Spleen (tissue), 11 donors: ENCODE measurements around the gene ACER3. TPM values are rescaled to one million over a fixed set of nuclear protein-coding genes. Genes with fewer than 3 reads are reported as not detected.

Experiments
- DNase-seq: peaks from one replicate; pipeline ENCODE4 v3.0.0-alpha.2; 2020
- H3K27ac ChIP-seq, 8 donors: fragments of 200-600 bp; sonication (generic) in 7 of 8; 1 replicate in 4 of 8; 2 replicates in 4 of 8; pipeline versions ENCODE4 v1.5.0 to v1.8.0; 2016 to 2021; ENCODE audit warnings: inconsistent platforms in 4 of 8, mild to moderate bottlenecking in 4 of 8, moderate library complexity in 1 of 8
- H3K27me3 ChIP-seq, 7 donors: fragments of 200-600 bp; sonication (generic) in 6 of 7; replicated peaks in 1 of 7; 1 replicate in 4 of 7; 2 replicates in 3 of 7; pipeline versions ENCODE4 v1.5.0 to v1.8.0; 2016 to 2021; ENCODE audit warnings: inconsistent platforms in 3 of 7, mild to moderate bottlenecking in 1 of 7
- H3K36me3 ChIP-seq, 6 donors: fragments of 200-600 bp; sonication (generic) in 5 of 6; 1 replicate in 4 of 6; 2 replicates in 2 of 6; pipeline versions ENCODE4 v1.5.0 to v1.8.0; 2016 to 2021; ENCODE audit warnings: inconsistent platforms in 2 of 6
- H3K4me1 ChIP-seq, 6 donors: fragments of 200-600 bp; sonication (generic) in 5 of 6; 1 replicate in 3 of 6; 2 replicates in 3 of 6; pipeline versions ENCODE4 v1.5.0 to v1.8.0; 2016 to 2021; ENCODE audit warnings: inconsistent platforms in 3 of 6
- H3K4me3 ChIP-seq, 8 donors: fragments of 200-600 bp; sonication (generic) in 7 of 8; 1 replicate in 4 of 8; 2 replicates in 4 of 8; pipeline versions ENCODE4 v1.5.0 to v1.8.0; 2016 to 2021; ENCODE audit warnings: inconsistent platforms in 4 of 8, mild to moderate bottlenecking in 4 of 8, moderate library complexity in 2 of 8
- H3K9me3 ChIP-seq, 8 donors: fragments of 200-600 bp; sonication (generic) in 7 of 8; 1 replicate in 4 of 8; 2 replicates in 4 of 8; pipeline versions ENCODE4 v1.5.0 to v1.8.0; 2016 to 2021; ENCODE audit warnings: inconsistent platforms in 4 of 8
- POLR2A ChIP-seq, 3 donors: fragments of 450-650 bp; IDR thresholded peaks; one replicate each; pipeline ENCODE4 v1.5.1; 2017; ENCODE audit warnings: antibody characterized with exemption in 3 of 3, mild to moderate bottlenecking in 1 of 3
- POLR2AphosphoS5 ChIP-seq, 3 donors: sonication (generic); formaldehyde crosslinking; IDR thresholded peaks; one replicate each; pipeline ENCODE4 v1.5.1; 2017; ENCODE audit warnings: antibody characterized with exemption in 3 of 3
- WGBS, 5 donors: extraction: QIAGEN DNeasy Blood & Tissue Kit in 3 of 5; methylation state at CpG; one replicate each; pipeline versions ENCODE4 v1.1.5 to v1.1.7; 2013 to 2018; 5-methylcytosine and 5-hydroxymethylcytosine counted together
- intact Hi-C: fragments of 100-400 bp; cut with DNase I; formaldehyde crosslinking; loops from one replicate; pipeline ENCODE4 v1.15.0; 2023; ENCODE audit warnings: low total_unique reads
- polyA plus RNA-seq, 3 donors: library from polyadenylated mRNA; stranded (reverse); fragments of 200-250 nt; gene quantifications; one replicate each; pipeline ENCODE4 v1.2.1, GENCODE V29; 2013
- total RNA-seq, 7 donors: library from RNA; depleted of rRNA in 3 of 7; stranded (reverse); fragments of >200 nt in 3 of 7; fragmentation: NEBNext Ultra II Directional in 4 of 7; extraction: Animal tissue kit (Norgen Biotek cat#: 25700) in 4 of 7; gene quantifications; one replicate each; pipeline versions ENCODE4 v1.1.0 to v1.2.1, GENCODE V29; 2016 to 2021
- TF ChIP-seq, protein P1 (sequence below), 11 experiments: fragments of 200-600 bp in 7 of 11; fragments of 450-650 bp in 4 of 11; sonication (generic) in 4 of 11; IDR thresholded peaks in 8 of 11; conservative IDR thresholded peaks in 3 of 11; 1 replicate in 7 of 11; 2 replicates in 4 of 11; pipeline versions ENCODE4 v1.4.0 to v1.8.0; 2016 to 2021; ENCODE audit warnings: antibody characterized with exemption in 11 of 11, inconsistent platforms in 4 of 11, mild to moderate bottlenecking in 1 of 11
- donor health status: healthy with polysubstance abuse.
- donor health status: DM: no; HTN: no; CAD: no; lungs with moderate emphysema.
- donor health status: DM: no; HTN: no; CAD: no.
- donor health status: Bipolar disorder and iron deficiency.
- donor health status: healthy.
- donor health status: DM: no; HTN: no; CAD: no.
- donor health status: DM: yes; HTN: yes; CAD: no.

The ACER3 gene
- total and polyA plus RNA-seq, 10 donors = 2.9 to 52.2 (median 32.1) TPM

DNA sequence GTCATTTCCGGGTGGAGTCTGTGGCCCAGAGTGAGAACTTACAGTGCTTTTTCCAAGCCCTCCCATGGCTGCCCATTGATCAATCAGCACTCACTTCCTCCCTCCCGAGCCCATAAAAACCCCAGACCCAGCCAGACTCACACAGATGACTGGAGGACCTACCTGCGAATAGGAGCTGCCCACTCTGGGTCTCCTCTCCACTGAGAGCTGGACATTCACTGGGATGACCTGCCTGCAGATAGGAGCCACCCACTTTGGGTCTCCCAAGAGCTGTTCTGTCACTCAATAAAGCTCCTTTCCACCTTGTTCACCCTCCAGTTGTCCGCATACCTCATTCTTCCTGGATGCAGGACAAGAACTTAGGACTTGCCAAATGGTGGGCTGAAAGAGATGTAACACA lies 117.5 kb downstream of the ACER3 start:
- no peak for DNase-seq

DNA sequence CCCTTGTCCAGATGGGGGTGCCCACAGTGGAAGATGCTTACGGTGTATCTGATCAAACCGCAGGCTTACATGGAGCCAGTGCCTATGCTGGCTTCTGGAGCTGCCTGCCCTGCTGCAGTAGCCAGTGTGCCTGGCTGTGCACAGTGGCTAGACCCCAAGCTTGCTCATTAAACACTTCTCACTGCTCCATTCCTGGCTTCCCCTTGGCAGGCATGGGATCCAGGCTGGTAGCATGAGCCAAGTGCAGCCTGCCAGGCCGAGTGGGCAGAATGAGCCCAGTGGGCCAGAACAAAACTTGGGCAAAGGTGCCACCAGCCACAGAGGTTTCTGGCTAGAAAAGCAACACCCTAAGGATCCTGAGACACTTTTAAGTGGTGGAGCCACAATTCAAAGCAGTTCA lies 118.1 kb downstream of the ACER3 start:
- DNase-seq = no peak
- 92 to 100% (median 96%) methylated on average over 3 of the region's 3 CpGs for WGBS, 5 donors

More for the DNA sequence above, 117.5 kb downstream of the ACER3 start:
- Histone ChIP-seq H3K4me3 (no peak overlapping the region), H3K27ac (no peak overlapping the region), H3K9me3 (peaks cover 0 to 16% (median 13%) of the 10 kb centered on the region in 8 donors), H3K36me3 (peaks cover 0 to 37% (median 16%) of the 10 kb centered on the region in 6 donors), H3K4me1 (no peaks in the 10 kb centered on the region), H3K27me3 (no peaks in the 10 kb centered on the region)
- intact Hi-C loops = no loop called here
- 92 to 100% (median 99%) methylated on average over 3 to 4 of the region's 4 CpGs for WGBS, 5 donors
- TF ChIP-seq POLR2A (IDR thresholded peaks at IDR 0.05) = no peak
- TF ChIP-seq, protein P1, sequence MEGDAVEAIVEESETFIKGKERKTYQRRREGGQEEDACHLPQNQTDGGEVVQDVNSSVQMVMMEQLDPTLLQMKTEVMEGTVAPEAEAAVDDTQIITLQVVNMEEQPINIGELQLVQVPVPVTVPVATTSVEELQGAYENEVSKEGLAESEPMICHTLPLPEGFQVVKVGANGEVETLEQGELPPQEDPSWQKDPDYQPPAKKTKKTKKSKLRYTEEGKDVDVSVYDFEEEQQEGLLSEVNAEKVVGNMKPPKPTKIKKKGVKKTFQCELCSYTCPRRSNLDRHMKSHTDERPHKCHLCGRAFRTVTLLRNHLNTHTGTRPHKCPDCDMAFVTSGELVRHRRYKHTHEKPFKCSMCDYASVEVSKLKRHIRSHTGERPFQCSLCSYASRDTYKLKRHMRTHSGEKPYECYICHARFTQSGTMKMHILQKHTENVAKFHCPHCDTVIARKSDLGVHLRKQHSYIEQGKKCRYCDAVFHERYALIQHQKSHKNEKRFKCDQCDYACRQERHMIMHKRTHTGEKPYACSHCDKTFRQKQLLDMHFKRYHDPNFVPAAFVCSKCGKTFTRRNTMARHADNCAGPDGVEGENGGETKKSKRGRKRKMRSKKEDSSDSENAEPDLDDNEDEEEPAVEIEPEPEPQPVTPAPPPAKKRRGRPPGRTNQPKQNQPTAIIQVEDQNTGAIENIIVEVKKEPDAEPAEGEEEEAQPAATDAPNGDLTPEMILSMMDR (IDR thresholded peaks at IDR 0.05 in 8 of 11, conservative IDR thresholded peaks at IDR 0.05 in 3 of 11) = no peak
- TF ChIP-seq POLR2AphosphoS5 (IDR thresholded peaks at IDR 0.05) = no peak

DNA sequence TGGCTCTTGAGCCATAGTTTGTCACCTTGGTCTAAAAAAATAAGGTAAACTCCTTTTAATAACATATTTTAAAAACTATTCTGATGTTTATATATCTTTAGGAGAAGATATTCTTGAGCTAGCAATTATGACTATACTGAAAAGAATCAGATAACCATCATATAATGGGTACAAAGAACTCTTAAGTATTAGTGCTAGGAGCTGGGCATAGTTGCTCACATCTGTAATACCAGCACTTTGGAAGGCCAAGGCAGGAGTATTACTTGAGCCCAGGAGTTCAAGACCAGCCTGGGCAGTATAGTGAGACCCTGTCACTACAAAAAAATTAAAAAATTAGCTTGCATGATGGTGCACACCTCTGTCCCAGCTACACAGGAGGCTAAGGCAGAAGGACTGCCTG lies 119.5 kb downstream of the ACER3 start:
- no peak for DNase-seq
- peaks cover 0 to 52% (median 16%) of the 10 kb centered on the region in 6 donors for H3K36me3 ChIP-seq
- peaks cover 0 to 16% (median 13%) of the 10 kb centered on the region in 8 donors for H3K9me3 ChIP-seq
- no peak overlapping the region for H3K27ac ChIP-seq
- H3K4me3 ChIP-seq = no peak overlapping the region
- no peaks in the 10 kb centered on the region for H3K4me1 ChIP-seq
- H3K27me3 ChIP-seq = no peaks in the 10 kb centered on the region
- TF ChIP-seq, protein P1 (IDR thresholded peaks at IDR 0.05 in 8 of 11, conservative IDR thresholded peaks at IDR 0.05 in 3 of 11) = no peak
- no peak for TF ChIP-seq POLR2AphosphoS5 (IDR thresholded peaks at IDR 0.05)
- no peak for TF ChIP-seq POLR2A (IDR thresholded peaks at IDR 0.05)
- intact Hi-C loops = no loop called here

More for the DNA sequence above, 118.1 kb downstream of the ACER3 start:
- TF ChIP-seq, protein P1 (IDR thresholded peaks at IDR 0.05 in 8 of 11, conservative IDR thresholded peaks at IDR 0.05 in 3 of 11) = no peak
- TF ChIP-seq POLR2A (IDR thresholded peaks at IDR 0.05) = no peak
- TF ChIP-seq POLR2AphosphoS5 (IDR thresholded peaks at IDR 0.05) = no peak
- H3K36me3 ChIP-seq = peaks cover 0 to 42% (median 16%) of the 10 kb centered on the region in 6 donors
- H3K4me3 ChIP-seq = no peak overlapping the region
- intact Hi-C loops = no loop called here
- H3K27me3 ChIP-seq = no peaks in the 10 kb centered on the region
- peaks cover 0 to 16% (median 13%) of the 10 kb centered on the region in 8 donors for H3K9me3 ChIP-seq
- no peaks in the 10 kb centered on the region for H3K4me1 ChIP-seq
- H3K27ac ChIP-seq = no peak overlapping the region

DNA sequence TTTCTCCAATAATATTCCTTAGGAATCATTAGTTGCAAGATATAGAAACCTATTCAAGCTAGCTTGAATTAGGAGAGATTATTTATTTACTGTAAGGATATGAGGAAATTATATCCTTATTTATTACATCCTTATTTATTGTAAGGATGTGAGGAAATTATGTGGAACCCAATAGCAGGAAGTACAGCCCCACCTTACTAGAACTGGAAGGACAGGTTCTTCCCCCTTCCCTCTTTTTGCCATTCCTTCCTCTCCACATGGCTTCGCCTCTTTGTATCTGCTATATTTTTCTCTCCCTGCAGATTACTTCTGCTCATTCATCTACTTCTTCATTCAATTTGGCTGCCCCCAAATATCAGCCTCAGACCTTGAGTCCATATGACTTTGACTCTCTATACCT lies 124.0 kb downstream of the ACER3 start:
- intact Hi-C loops = no loop called here
- H3K27ac ChIP-seq = no peak overlapping the region
- no peaks in the 10 kb centered on the region for H3K4me1 ChIP-seq
- DNase-seq = no peak
- TF ChIP-seq POLR2A (IDR thresholded peaks at IDR 0.05) = no peak
- TF ChIP-seq, protein P1 (IDR thresholded peaks at IDR 0.05 in 8 of 11, conservative IDR thresholded peaks at IDR 0.05 in 3 of 11) = no peak
- TF ChIP-seq POLR2AphosphoS5 (IDR thresholded peaks at IDR 0.05) = no peak
- WGBS, 5 donors = 90 to 100% (median 93%) methylated on average over 1 of the region's 1 CpG
- no peaks in the 10 kb centered on the region for H3K27me3 ChIP-seq
- no peak overlapping the region for H3K4me3 ChIP-seq
- H3K36me3 ChIP-seq = peaks cover 0 to 61% (median under 1%) of the 10 kb centered on the region in 6 donors
- no peaks in the 10 kb centered on the region for H3K9me3 ChIP-seq
